Activated CD4-positive, alpha-beta memory T cell treated with anti-CD3 and anti-CD28 coated beads, Interleukin-2, amount 10 ng/mL, durations not matched to agents 7 days and 5 days (primary cell): ENCODE data around the gene COL6A1. TPM values are rescaled to one million over a fixed set of nuclear protein-coding genes. Genes with fewer than 3 reads are reported as not detected.
A peak's percentile ranks its signal among the peaks of the same experiment; 100 is the strongest.

Experiments used
- CTCF ChIA-PET: fragments of 350-600 bp; sonication (Branson Sonifier 250); formaldehyde crosslinking; loops from one replicate; lab custom pipeline; 2021; ENCODE audit warnings: antibody characterized with exemption, inconsistent platforms; lab: Charles Lee
- POLR2A ChIA-PET: fragments of 350-600 bp; sonication (Branson Sonifier 250); formaldehyde crosslinking; loops from one replicate; lab custom pipeline; 2021; ENCODE audit warnings: antibody characterized with exemption; lab: Charles Lee
- DNase-seq: peaks from one replicate; pipeline ENCODE4 v3.0.0-alpha.2; 2020
- H3K27ac Mint-ChIP-seq: one replicate; pipeline ENCODE4 v1.8.0; 2021; ENCODE audit warnings: mild to moderate bottlenecking, mixed read lengths
- H3K27me3 Mint-ChIP-seq: one replicate; pipeline ENCODE4 v1.8.0; 2021; ENCODE audit warnings: mixed read lengths
- H3K36me3 Mint-ChIP-seq: one replicate; pipeline ENCODE4 v1.8.0; 2021; ENCODE audit warnings: low read depth, mixed read lengths
- H3K4me1 Mint-ChIP-seq: one replicate; pipeline ENCODE4 v1.8.0; 2021; ENCODE audit warnings: mixed read lengths
- H3K4me3 Mint-ChIP-seq: one replicate; pipeline ENCODE4 v1.8.0; 2021; ENCODE audit warnings: mild to moderate bottlenecking, mixed read lengths
- H3K9me3 Mint-ChIP-seq: one replicate; pipeline ENCODE4 v1.8.0; 2021; ENCODE audit warnings: mixed read lengths
- total RNA-seq, 2 experiments: library from RNA; stranded (reverse); gene quantifications; one replicate each; pipeline ENCODE4 v1.2.3, GENCODE V29; 2021

The COL6A1 gene
- total RNA-seq, 2 experiments from 2014 or later = 0.08 to 0.33 TPM

DNA sequence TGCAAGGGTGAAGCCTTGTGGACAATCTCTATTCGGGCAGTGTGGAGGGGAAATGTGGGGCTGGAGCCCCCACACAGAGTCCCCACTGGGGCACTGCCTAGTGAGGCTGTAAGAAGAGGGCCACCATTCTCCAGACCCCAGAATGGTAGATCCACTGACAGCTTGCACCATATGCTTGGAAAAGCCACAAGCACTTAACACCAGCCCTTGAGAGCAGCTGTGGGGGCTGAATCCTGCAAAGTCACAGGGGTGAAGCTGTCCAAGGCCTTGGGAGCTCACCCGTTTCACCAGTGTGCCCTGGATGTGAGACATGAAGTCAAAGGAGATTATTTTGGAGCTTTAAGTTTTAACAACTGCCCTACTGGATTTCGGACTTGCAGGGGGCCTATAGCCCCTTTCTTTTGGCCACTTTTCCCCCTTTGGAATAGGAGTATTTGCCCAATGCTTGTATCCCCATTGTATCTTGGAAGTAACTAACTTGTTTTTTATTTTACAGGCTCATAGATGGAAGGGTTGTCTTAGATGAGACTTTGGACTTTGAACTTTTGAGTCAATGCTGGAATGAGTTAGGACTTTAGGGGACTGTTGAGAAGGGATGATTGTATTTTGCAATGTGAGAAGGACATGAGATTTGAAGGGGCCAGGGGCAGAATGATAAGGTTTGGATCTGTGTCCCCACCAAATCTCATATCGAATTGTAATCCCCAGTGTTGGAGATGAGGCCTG, 16.3 kb upstream of the COL6A1 start:
- H3K27ac Mint-ChIP-seq = no peak overlapping the region
- no peak overlapping the region for H3K4me3 Mint-ChIP-seq
- peaks cover 8% of the 10 kb centered on the region for H3K9me3 Mint-ChIP-seq
- H3K4me1 Mint-ChIP-seq = no peaks in the 10 kb centered on the region
- no peak for DNase-seq
- H3K27me3 Mint-ChIP-seq = peaks cover 19% of the 10 kb centered on the region
- ChIA-PET POLR2A (no interaction called here), CTCF (interaction anchor here (0.6 kb wide), 1 partner anchor 134 kb away, joined by 4 read pairs; no protein-coding TSS in a partner anchor)
- H3K36me3 Mint-ChIP-seq = no peaks in the 10 kb centered on the region

DNA sequence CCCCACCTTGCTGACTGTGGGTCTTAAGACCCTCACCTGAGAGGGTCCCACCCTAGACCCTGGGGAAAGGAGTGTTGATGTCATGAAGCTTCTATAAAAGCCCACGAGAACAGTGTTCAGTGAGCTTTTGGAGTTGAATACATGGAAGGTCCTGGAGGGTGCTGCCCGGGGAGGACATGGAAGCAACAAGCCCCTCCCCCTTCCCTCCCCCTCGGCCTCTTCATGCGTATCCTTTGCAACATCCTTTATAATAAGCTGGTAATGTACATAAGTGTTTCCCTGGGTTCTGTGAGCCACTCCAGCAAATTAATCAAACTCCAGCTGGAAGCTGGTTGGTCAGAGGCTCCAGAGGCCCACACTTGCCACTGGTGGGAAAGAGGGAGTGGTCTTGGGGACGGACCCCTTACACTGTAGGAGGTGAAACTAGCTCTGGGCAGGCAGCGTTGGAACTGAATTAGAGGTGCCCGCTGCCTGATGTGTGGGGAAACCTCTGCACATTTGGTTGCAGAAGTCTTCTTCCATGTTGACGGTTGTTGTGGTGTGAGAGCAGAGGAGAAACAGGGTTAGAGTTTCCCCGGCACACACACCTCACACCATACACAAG, 14.7 kb upstream of the COL6A1 start:
- peaks cover 5% of the 10 kb centered on the region for H3K9me3 Mint-ChIP-seq
- H3K27ac Mint-ChIP-seq = no peak overlapping the region
- POLR2A ChIA-PET = no interaction called here
- no peaks in the 10 kb centered on the region for H3K4me1 Mint-ChIP-seq
- H3K27me3 Mint-ChIP-seq = peaks cover 13% of the 10 kb centered on the region
- CTCF ChIA-PET = no interaction called here
- H3K36me3 Mint-ChIP-seq = no peaks in the 10 kb centered on the region
- DNase-seq = no peak
- H3K4me3 Mint-ChIP-seq = no peak overlapping the region

DNA sequence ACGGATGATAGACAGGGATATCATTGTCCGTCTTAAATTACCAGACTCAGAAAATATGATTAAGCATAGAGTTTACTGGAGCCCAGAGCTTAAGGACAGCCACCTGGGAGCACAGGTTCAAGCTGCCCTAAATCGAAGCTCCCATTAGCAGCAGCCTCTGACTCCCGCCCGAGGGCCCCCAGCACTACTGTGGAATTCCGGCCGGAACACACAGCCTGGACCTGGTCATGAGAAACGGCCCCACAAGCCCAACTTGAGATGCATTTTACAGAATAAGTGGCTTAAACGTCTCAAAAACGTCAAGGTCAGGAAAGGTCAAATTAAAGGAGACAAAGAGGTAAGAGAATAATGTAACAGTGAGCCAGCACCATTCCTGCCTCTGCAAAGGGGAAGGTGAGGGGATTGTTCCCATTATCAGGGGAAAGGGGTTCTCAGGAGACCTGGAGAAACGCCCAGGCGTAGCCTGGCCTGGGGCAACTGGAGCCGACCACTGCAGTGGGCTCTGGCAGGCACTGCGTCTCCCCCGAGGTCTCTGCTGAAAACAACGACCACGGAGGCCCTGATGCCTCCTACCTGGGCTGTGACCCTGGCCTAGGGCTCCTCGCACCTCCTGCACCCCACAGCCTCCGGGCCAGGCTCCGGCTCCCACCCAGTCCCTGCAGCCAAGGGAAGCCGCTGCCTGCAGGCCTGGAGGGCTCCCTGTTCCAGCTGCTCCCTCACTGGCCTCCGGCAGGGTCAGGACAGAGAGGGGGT, 11.5 kb upstream of the COL6A1 start:
- Mint-ChIP-seq H3K4me3 (no peak overlapping the region), H3K27ac (no peak overlapping the region), H3K9me3 (no peaks in the 10 kb centered on the region), H3K27me3 (peaks cover 18% of the 10 kb centered on the region), H3K36me3 (no peaks in the 10 kb centered on the region), H3K4me1 (peaks cover 7% of the 10 kb centered on the region)
- DNase-seq = no peak
- ChIA-PET CTCF (interaction anchor here (0.6 to 1.6 kb wide), 2 partner anchors 9 to 399 kb away, joined by 3 to 4 read pairs; no protein-coding TSS in a partner anchor), POLR2A (interaction anchor here (1.9 kb wide), 1 partner anchor 488 kb away, joined by 4 read pairs; no protein-coding TSS in a partner anchor)

DNA sequence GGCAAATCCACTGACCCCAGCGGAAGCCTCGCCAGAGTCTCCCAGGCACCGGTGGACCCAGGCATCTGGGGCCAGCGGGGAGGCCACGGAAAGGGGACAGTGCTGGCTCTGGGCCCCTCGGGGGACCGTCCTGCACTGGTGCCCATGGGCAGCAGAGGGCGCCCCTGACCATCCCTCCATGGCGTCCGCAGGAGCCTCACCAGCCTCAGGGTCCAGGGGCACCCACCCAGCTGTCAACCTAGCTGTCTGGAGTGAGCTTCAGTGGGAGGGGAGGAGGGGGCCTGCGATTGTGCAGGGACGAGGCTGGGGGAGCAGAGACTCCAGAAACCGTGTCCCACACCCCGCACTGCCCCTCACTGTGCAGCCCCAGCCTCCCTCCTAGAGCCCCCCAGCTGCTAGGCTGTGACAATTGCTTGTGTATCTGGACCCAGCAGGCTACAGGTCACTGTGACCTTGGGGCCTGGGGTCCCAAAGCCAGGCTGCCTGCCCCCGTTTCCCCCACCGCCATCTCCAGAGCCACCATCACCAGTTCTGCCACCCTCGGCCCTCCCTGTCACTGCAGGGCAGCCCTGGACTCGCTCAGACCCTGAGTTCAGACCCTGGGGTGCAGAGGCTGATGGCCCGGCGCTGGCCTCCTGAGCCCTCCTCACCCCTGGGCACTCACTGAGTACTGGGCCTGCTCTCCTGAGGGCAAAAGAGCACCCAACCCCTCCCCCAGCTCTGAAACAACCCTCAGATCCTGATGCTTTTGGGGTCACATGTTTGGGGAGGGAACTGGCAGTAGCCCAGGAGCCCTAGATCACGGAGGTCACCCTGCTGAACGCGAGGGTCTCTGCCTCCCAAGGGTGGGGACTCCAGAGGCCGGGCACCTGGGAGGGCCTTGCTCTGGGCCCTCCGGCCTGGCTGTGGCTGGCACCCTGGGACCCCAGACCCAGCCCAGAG, 10.6 kb upstream of the COL6A1 start:
- Mint-ChIP-seq H3K9me3 (no peaks in the 10 kb centered on the region), H3K27me3 (peaks cover 23% of the 10 kb centered on the region), H3K36me3 (no peaks in the 10 kb centered on the region), H3K4me3 (no peak overlapping the region), H3K27ac (no peak overlapping the region), H3K4me1 (peaks cover 8% of the 10 kb centered on the region)
- peak; percentile 45 for DNase-seq
- ChIA-PET POLR2A (interaction anchor here (1.9 kb wide), 1 partner anchor 487 kb away, joined by 4 read pairs; no protein-coding TSS in a partner anchor), CTCF (interaction anchor here (0.6 to 1.6 kb wide), 3 partner anchors 8 to 398 kb away, joined by 3 to 4 read pairs (median 3); no protein-coding TSS in a partner anchor)

DNA sequence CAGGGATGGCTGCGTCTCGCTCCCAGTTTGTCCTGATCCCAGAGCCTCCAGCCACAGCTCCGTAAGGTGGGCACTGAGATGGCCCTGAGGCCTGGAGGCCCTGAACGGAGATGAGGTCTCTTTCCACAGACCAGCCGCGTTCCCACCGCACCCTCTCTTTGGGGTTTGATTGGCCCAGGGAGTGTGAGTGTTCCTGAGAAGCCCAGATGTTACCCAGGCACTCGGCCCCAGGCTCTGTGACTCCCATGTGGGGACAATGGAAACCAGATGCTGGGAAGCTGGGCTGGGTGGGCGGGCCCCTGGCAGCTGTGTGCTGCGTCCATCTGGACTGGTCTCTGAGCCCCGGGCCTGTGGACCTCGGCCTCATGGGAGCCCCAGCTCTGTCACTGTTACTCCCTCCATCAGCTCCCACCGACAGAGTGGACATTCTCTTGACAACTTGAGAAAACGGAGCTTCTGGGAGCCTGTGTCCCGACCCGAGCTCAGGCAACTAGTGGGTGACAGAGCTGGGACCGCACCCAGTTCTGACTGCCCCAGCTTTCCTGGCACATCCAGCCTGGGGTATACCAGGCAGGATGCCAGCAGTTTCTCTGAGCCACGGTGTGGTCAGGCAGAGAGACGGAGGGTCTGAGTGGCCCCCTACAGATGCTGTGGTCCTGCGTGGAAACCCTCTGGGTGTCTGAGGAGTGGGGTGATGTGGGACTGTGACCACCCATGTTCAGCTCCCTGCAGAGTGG, 9.8 kb upstream of the COL6A1 start:
- Mint-ChIP-seq H3K27me3 (peaks cover 27% of the 10 kb centered on the region), H3K9me3 (no peaks in the 10 kb centered on the region), H3K27ac (no peak overlapping the region), H3K4me1 (peaks cover 10% of the 10 kb centered on the region), H3K4me3 (no peak overlapping the region), H3K36me3 (no peaks in the 10 kb centered on the region)
- POLR2A ChIA-PET = interaction anchor here (1.9 kb wide), 1 partner anchor 486 kb away, joined by 4 read pairs; no protein-coding TSS in a partner anchor
- no peak for DNase-seq
- CTCF ChIA-PET = interaction anchor here (1.5 kb wide), 1 partner anchor 171 kb away, joined by 7 read pairs; no protein-coding TSS in a partner anchor

DNA sequence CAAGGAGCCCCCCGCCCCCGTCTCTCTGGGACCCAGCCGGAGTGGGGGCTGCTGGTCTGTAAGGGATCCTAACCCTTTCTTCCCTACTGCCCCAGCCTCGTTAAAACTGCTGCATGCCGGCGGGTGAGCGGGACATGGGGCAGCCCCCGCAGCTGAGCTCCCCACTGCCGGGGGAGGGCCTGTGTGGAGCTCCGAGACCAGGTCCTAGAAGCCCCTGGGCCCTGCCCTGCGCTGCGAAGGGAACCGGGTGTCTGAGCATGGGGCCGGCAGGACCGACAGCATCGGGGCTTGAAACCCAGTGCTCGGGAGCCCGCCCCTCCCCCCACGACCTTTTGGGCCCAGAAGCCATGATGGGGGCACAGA, 9.2 kb upstream of the COL6A1 start:
- ChIA-PET POLR2A (no interaction called here), CTCF (interaction anchor here (1.5 kb wide), 1 partner anchor 171 kb away, joined by 7 read pairs; no protein-coding TSS in a partner anchor)
- no peaks in the 10 kb centered on the region for H3K9me3 Mint-ChIP-seq
- DNase-seq = no peak
- H3K27ac Mint-ChIP-seq = no peak overlapping the region
- H3K4me3 Mint-ChIP-seq = no peak overlapping the region
- peaks cover 27% of the 10 kb centered on the region for H3K27me3 Mint-ChIP-seq
- no peaks in the 10 kb centered on the region for H3K36me3 Mint-ChIP-seq
- H3K4me1 Mint-ChIP-seq = peaks cover 10% of the 10 kb centered on the region

DNA sequence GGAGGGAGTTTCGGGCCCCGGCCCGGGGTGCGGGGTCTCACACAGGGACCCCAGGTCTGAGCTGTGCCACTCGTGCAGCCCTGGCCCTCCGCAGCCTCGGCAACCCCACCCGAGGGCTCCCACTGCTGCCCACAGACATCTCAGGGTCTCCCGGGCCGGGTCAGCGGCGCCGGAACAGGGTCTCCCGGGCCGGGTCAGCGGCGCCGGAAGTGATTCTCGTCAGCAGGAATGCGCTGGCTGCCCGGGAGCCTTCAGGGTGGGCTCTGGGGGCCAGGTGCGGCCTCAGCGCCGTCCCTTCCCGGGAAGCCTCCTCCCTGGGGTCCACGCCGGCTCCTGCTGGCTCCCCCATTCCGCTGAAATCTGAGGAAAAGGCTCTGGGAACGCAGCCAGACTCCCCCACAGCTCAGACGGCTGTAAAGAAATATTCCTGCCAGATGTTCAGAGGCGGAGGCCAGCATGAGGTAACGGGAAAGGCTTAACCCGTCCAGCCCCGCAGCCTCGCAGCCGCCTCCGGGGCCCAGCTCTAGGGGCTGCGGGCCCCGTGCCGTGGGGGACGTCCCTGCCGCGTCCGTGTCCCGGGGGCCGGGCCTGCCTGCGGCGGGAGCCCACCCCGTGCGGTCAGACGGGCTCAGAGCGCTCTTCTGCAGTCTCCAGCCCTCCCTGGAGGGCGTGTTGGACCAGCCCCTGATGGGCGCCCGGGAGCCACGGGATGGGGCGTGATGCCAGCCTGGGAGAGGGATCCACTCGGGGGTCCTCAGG, 8.7 kb upstream of the COL6A1 start:
- Mint-ChIP-seq H3K36me3 (no peaks in the 10 kb centered on the region), H3K4me3 (no peak overlapping the region), H3K9me3 (no peaks in the 10 kb centered on the region), H3K4me1 (peaks cover 10% of the 10 kb centered on the region), H3K27ac (no peak overlapping the region), H3K27me3 (peaks cover 27% of the 10 kb centered on the region)
- no peak for DNase-seq
- POLR2A ChIA-PET = interaction anchor here (0.8 kb wide), 1 partner anchor 171 kb away, joined by 3 read pairs; no protein-coding TSS in a partner anchor
- CTCF ChIA-PET = interaction anchor here (0.8 to 1.6 kb wide), 5 partner anchors 170 to 313 kb away, joined by 3 to 7 read pairs (median 4); partner anchors contain the start of gene YBEY

DNA sequence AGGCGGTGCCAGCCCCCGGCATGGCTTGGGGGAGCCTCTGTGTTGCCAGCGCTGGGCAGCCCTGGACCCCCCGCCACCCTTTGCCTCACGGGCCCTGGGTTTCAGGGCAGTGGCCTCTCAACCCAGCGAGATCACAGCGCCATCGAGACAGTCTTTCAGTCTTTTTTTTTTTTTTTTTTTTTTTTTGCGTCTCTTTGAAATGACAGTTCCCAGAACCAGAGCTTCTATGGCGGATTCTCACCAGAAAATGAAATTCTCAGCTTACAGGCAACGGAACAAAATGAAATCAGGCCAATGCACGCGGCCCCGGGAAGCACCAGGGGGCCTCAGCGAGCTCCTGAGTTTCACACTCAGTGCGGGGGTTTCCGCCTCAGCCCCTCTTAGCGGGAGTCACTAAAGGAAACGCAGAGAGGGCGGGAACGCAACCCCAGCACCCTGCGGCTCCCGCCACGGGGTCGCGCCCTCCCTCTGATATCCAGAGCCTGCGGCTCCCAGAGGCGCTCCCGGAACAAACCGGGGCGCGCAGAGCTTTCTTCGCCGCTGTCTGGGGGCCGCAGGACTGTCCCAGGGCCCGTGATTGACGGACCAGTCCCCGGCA, 8.0 kb upstream of the COL6A1 start:
- H3K9me3 Mint-ChIP-seq = no peaks in the 10 kb centered on the region
- H3K27me3 Mint-ChIP-seq = peaks cover 29% of the 10 kb centered on the region
- H3K4me3 Mint-ChIP-seq = peak overlapping the region; percentile 69
- H3K36me3 Mint-ChIP-seq = no peaks in the 10 kb centered on the region
- H3K27ac Mint-ChIP-seq = no peak overlapping the region
- peak; percentile 73 for DNase-seq
- CTCF ChIA-PET = interaction anchor here (0.6 to 1.6 kb wide), 10 partner anchors 16 to 624 kb away, joined by 3 to 5 read pairs (median 3); partner anchors contain the start of gene YBEY
- POLR2A ChIA-PET = interaction anchor here (0.8 kb wide), 1 partner anchor 170 kb away, joined by 3 read pairs; no protein-coding TSS in a partner anchor
- H3K4me1 Mint-ChIP-seq = peaks cover 13% of the 10 kb centered on the region

DNA sequence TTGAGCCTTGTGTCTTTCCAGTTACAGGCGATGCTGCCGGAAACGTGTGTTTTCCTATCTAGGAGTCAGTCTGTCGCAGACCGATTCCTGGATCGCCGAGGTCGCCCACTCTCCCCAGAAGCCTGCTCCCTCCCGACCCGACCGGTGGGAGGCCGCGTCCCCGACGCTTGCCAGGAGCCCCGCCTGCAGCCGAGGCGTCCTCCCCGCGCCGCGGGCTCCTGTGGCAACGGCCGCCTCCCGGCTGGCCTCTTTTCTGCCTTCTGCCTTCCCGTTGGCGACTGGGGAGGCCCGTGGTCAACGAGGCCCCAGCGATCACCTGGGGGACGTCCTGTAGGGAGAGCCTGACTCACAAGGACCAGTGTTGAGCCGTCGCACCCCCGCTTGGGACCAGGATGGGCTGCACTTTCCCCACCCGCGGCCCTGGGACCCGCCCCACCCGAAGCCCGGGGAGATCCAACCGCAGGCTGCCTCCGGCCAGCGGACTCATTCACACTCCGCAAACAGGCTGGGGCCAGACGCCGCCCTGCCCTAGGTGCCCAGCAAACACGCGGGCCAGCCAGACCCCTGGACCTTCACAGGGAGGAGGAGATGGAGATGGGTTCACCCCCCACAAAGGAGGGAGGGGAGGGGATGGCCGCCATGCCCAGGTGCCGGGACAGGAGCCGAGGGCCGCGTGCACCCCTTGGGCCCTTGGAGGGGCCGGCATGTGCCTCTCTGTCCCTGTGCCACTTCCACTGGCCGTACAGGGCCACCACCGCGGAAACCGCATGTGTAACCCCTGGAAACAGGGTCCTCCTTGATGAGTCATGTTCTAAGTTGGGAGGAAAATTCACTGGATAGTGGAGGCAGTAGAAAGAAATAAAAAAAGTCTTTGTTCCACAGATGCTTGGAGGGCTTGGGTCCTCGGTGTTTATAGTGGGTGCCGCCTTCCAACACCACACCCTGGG, 7.2 kb upstream of the COL6A1 start:
- peaks cover 29% of the 10 kb centered on the region for H3K27me3 Mint-ChIP-seq
- POLR2A ChIA-PET = no interaction called here
- H3K4me1 Mint-ChIP-seq = peaks cover 13% of the 10 kb centered on the region
- no peaks in the 10 kb centered on the region for H3K36me3 Mint-ChIP-seq
- CTCF ChIA-PET = interaction anchor here (0.6 to 1.6 kb wide), 10 partner anchors 17 to 625 kb away, joined by 3 to 5 read pairs (median 3); partner anchors contain the start of gene YBEY
- no peak for DNase-seq
- H3K27ac Mint-ChIP-seq = no peak overlapping the region
- peak overlapping the region; percentile 69 for H3K4me3 Mint-ChIP-seq
- H3K9me3 Mint-ChIP-seq = no peaks in the 10 kb centered on the region
